ENCODE data around the gene FAM170B.

DNA sequence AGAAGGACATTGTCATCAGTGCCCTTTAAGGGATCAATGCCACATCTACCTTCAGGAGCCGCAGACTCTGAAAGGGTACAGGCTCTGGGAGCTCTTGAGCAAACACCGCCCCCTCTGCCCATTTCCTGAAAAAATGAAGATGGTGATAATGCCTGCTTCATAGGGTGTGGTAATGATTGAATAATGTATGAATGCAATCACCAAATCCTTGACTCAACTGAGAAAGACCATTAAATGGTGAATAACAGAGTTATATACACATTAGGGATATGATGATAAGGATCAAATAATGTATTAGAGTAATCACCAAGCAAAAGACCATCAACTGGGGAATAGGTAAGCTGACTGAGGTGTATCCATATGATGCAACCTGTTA lies 1.5 kb downstream of the FAM170B start:
- TF ChIP-seq KLF9 (tag by site-specific recombination; IDR thresholded peaks at IDR 0.05; ENCODE audit: low read depth): no peak
- no peak for TF ChIP-seq CTCF (tag by site-specific recombination; IDR thresholded peaks at IDR 0.05)
- TF ChIP-seq, protein P1, sequence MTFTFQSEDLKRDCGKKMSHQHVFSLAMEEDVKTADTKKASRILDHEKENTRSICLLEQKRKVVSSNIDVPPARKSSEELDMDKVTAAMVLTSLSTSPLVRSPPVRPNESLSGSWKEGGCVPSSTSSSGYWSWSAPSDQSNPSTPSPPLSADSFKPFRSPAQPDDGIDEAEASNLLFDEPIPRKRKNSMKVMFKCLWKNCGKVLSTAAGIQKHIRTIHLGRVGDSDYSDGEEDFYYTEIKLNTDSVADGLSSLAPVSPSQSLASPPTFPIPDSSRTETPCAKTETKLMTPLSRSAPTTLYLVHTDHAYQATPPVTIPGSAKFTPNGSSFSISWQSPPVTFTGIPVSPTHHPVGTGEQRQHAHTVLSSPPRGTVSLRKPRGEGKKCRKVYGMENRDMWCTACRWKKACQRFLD (tag by site-specific recombination; IDR thresholded peaks at IDR 0.05): no peak
- no peak for TF ChIP-seq KLF10 (tag by site-specific recombination; IDR thresholded peaks at IDR 0.05)
- no peak for TF ChIP-seq ZNF626 (tag by site-specific recombination; IDR thresholded peaks at IDR 0.05)
- no peak for TF ChIP-seq ZNF843 (tag by site-specific recombination; IDR thresholded peaks at IDR 0.05)
- no peak for TF ChIP-seq ZNF239 (tag by site-specific recombination; IDR thresholded peaks at IDR 0.05)
